Activated CD4-positive, CD25-positive, alpha-beta regulatory T cell treated with anti-CD3 and anti-CD28 coated beads, Interleukin-2, amount 50 U/mL, for 72 hours (primary cell): ENCODE results near the gene CYP2U1.

Source experiments
- DNase-seq: peaks from one replicate; pipeline ENCODE4 v3.0.0; 2021

CYP2U1 gene

GRCh38 chr4:107987916-107988762 lies 56.8 kb downstream of the CYP2U1 start:
- DNase-seq, result no peak

DNA sequence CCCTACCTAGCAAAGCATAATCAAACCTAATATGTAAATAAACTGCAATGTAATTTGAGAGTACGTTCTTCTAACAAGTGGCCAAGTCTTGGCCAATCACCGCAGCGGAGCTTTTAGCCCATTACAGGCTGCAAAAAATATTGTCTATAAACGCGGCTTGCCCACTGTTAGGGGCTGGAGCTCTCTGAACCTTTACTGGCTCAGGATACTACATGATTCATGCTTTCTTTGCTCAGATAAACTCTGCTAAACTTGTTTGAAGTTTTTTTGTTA lies 57.4 kb downstream of the CYP2U1 start:
- no peak for DNase-seq

DNA sequence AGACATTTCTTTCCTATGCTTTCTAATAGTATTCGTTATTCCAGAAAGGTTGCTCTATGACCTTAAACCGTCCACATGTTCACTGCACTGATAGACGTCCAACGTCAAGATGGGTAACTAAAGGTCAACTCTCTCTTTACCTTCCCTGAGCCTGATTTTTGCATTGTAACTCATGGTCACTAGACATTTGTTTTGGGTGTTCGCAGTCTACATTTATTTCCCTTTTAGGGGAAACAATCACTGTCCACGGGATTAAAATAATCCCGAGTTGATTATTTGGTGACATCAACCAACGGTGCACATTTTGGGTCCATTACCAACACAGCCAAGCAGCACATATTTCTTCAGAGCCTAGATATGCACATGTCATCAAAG lies 57.8 kb downstream of the CYP2U1 start:
- DNase-seq, result no peak

DNA sequence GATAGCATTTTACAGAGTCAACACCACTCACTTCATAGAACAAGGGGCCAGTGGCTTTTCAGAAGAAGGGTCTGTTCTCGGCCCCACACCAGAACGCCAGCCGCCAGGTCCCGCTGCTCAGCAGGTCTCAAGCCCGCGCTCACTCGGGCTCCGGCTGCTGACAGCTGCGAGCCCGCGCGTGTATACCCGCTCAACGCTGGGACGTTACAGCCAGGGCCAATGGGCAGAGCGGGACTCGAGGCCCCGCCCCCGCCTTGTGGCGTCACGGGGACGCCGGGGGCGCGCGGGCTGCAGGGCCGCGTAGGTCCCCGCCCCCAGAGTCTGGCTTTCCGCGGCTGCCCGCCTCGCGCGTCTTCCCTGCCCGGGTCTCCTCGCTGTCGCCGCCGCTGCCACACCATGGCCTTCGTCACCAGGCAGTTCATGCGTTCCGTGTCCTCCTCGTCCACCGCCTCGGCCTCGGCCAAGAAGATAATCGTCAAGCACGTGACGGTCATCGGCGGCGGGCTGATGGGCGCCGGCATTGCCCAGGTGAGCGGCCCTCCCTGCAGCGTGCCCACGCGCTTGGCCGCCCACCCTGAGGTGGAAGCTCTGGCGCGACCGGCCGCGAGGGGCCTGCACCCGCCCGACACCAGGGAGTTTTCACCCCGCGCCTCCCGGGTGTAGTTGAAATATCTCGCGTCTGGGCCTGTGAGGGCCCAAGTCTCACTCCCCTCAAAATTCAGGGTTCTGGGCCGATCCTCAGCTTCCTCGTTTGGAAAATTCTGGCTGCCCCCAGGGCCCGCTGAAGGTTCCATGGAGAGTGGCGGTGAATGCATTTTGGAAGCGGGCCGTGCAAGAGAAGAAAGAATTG lies 58.4 kb downstream of the CYP2U1 start, which contains the start of gene HADH:
Gene HADH, plus strand, starts transcription at position 353 of the 850 bp plus-strand sequence. Its CDS starts 44 bp downstream, at position 397.
- peak; percentile 94 for DNase-seq

GRCh38 chr4:107991945-107992630 lies 60.7 kb downstream of the CYP2U1 start:
- no peak for DNase-seq

DNA sequence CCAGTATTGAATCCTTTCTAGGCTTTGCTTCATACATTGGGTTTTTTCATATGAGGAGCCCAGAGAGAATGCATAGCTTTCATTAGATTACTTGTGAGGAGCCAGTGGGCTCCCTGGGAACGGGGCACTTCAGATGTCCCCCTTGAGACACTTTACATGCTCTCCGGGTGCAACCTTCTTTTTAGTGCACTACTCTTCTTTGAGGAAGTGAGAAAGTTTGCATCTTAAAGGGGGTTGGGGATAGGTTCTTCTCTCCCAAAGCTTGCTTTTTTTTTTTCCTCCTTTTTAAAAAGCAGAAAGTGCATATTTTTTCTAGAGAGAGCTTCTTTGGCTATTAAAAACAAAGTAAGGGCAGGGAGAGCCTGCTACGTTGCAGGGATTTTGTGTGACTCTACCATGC lies 62.6 kb downstream of the CYP2U1 start:
- DNase-seq, result no peak

DNA sequence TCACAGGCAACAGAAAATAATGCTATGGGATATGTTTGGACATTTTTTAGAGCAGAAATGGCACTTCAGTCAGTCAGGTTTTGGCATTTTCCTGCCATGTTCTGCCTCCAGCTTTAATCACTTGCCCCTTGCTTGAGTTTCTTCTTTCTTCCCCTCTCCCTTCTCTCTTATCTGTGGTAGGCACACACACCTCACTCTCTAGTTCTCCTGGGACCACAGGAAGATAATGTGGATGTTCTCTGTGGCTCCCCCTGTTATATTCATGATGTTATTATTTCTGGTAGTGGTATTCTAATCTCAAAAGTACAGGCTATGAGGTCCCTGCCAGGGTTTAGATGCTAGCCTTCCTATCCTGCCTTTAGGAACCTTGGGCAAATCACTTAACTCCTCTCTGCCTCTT lies 63.5 kb downstream of the CYP2U1 start:
- no peak for DNase-seq

DNA sequence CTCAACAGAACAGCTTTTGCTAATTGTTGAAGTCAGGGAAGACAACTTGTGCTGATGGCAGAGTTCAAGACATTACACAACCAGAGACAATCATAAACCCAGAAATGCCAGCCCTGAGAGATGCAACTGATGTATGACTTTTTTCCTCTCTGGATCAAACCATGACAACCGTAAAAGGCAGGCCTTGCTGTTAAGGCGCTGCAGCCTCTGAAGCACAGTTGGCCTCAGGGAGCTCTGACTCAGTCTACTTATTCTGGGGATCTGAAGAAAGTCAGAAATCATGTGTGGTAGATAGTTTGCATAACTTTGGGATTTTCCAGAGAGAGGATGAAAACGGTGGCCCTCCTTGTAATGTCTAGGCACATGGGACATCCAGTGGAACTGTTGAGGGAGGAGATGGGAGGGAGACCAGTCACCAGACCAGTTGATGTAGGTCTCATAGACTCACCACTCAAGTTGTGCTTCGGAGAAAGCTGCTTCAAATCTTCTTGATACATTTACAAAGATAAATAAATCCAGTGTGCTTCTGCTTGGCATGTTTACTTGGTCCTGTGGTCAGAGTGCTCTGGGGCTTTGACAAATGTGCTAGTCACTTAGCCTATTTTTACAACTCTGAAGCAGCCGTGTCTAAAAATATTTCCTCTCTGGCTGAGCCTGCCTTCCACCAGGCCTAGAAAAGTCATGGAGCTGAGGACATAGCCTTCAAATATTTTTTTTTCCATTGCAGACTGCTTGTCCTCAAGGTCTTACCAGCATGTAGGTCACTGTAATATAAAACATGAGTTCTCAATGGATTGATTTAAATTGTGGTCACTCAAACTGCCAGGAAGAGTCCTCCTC lies 65.8 kb downstream of the CYP2U1 start:
- no peak for DNase-seq

- no peak for DNase-seq
Observed at GRCh38 chr4:107997794-107998193, 66.4 kb downstream of the CYP2U1 start.

GRCh38 chr4:107999932-108000539 lies 68.7 kb downstream of the CYP2U1 start:
- DNase-seq, result no peak

GRCh38 chr4:108001540-108002135 lies 70.3 kb downstream of the CYP2U1 start:
- no peak for DNase-seq
